Activated CD8-positive, alpha-beta memory T cell treated with anti-CD3 and anti-CD28 coated beads for 4 hours (primary cell): Measurements from ENCODE around the gene TNKS2.
A peak's percentile ranks its signal among the peaks of the same experiment; 100 is the strongest.

Experiments
- DNase-seq, 2 donors: peaks; one replicate each; pipeline ENCODE4 v3.0.0-alpha.2; 2020; ENCODE audit warnings: low read depth in 2 of 2

TNKS2 gene

DNA sequence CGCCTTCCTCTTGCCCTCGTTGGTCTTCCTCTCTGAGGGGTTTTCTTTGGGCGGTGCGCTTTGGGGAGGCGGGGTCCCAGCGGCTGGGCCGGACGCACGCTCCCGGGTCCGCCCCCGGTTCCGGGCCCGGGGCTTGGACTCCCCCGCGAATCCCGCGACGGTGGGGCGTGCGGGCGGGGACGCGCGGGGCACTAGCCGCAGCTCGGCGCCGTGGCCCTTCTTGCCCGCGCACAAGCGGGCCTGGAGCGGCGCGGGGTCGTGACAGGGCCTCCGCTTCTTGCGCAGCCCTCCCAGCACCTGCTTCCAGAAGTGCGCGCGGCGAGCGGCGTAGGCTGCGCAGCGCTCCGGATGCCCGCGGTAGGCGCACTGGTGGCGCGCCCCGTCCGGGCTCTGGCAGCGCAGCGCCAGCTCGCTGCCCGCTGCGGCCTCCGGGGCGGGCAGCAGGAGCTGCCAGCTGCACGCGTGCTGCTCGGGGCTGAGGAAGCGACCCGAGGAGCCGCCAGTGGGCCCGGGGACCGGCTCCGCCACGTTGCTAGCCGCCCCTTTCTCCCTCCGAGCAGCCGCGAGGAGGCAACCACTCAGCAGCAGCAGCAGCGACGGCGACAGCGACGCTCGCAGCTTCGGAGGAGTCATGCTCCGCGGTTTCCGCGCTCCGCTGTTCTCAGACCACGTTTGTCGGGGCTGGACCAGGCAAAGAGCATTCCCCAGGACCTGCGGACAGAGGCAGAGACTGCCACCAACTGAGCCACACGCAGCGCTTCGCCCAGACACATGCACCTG, 110.3 kb downstream of the TNKS2 start:
- DNase-seq = peak; percentile 44 to 45

DNA sequence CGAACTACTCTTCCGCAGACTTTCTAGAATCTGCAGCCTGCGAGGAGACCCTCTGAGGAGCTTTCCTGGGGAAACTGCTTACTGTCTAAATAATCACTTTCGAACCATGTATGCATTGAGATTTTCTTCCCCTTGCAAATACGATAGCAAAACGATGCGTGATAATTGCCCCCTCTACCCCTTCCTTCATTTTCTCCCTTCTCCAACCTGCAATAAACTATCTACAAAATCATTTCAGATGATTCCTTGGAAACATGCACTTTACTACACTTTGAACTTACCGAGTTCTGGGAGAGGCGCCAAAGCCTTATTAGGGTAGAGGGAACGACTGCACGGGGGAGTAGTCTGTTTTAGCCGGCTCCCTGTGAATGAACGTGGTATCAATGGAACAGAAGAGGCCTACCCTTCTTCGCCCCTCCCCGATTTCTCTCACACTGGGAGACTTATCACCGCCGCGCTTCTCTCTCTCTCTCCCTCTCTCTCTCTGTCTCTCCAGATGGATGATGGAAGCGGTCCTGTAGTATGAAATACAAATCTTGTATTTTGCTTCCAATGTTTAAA, 111.0 kb downstream of the TNKS2 start, which contains the start of gene FGFBP3:
Gene FGFBP3, minus strand, starts transcription at position 370 of the 561 bp plus-strand sequence. CDS start 517 bp downstream, outside the sequence.
- DNase-seq = no peak

DNA sequence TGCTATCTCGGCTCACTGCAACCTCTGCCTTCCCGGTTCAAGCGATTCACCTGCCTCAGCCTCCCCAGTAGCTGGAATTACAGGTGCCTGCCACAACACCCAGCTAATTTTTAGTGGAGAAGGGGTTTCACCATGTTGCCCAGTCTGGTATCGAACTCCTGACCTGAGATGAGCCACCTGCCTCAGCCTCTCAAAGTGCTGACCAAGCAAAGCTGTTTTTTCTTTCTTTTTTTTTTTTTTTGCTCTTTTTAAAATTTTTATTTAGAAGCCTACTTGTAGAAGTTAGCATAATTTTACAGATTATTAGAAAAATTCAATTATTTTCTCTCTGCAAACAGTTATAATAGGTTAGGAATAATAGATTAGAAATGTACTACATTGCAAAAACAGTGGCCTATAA, 112.2 kb downstream of the TNKS2 start:
- DNase-seq = no peak
